Keratinocyte (primary cell): ENCODE data around the gene SCRT2. TPM values are rescaled to one million over a fixed set of nuclear protein-coding genes. Genes with fewer than 3 reads are reported as not detected.

ENCODE experiments used
- DNase-seq: peaks from one replicate; pipeline ENCODE4 v3.0.0-alpha.2; 2011; ENCODE audit warnings: low read depth, missing footprints, low spot score
- FAIRE-seq: peaks from 2 replicates; lab custom pipeline; 2011; peaks lifted over from hg19 to GRCh38; lab: Jason Lieb, UNC
- H2AFZ ChIP-seq: 2 replicates; pipeline ENCODE4 v1.6.0; 2012; ENCODE audit warnings: low read length, control low read depth, inconsistent platforms; ENCODE audit not compliant: control insufficient read depth
- H3K27ac ChIP-seq: 2 replicates; pipeline ENCODE4 v1.5.1; 2011; ENCODE audit warnings: low read length; ENCODE audit not compliant: control insufficient read depth, insufficient read depth
- H3K27me3 ChIP-seq: 3 replicates; pipeline ENCODE4 v1.6.0; 2011; ENCODE audit warnings: low read length; ENCODE audit not compliant: control insufficient read depth, insufficient read depth; ENCODE audit errors: extremely low read depth
- H3K36me3 ChIP-seq, 2 experiments: 2 replicates in 1 of 2; 3 replicates in 1 of 2; pipeline ENCODE4 v1.5.1; 2011; ENCODE audit warnings: low read length in 2 of 2, mild to moderate bottlenecking in 1 of 2; ENCODE audit not compliant: control insufficient read depth in 2 of 2, insufficient read depth in 2 of 2; ENCODE audit errors: extremely low read depth in 1 of 2
- H3K4me1 ChIP-seq: 3 replicates; pipeline ENCODE4 v1.5.1; 2011; ENCODE audit warnings: low read length; ENCODE audit not compliant: control insufficient read depth, insufficient read depth; ENCODE audit errors: extremely low read depth
- H3K4me2 ChIP-seq: 3 replicates; pipeline ENCODE4 v1.6.0; 2011; ENCODE audit warnings: low read depth, low read length; ENCODE audit not compliant: control insufficient read depth, insufficient read depth; ENCODE audit errors: extremely low read depth
- H3K4me3 ChIP-seq, 3 experiments: fragments of 200-600 bp in 1 of 3; sonication (generic) in 1 of 3; 2 replicates in 2 of 3; 3 replicates in 1 of 3; pipeline ENCODE4 v1.5.1; 2011 to 2016; ENCODE audit warnings: low read length in 3 of 3, mild to moderate bottlenecking in 3 of 3, control low read depth in 2 of 3, inconsistent platforms in 1 of 3, low read depth in 1 of 3, mixed read lengths in 1 of 3, mixed run types in 1 of 3, moderate library complexity in 1 of 3; ENCODE audit not compliant: control insufficient read depth in 2 of 3, insufficient read depth in 2 of 3; ENCODE audit errors: extremely low read depth in 1 of 3
- H3K79me2 ChIP-seq: 2 replicates; pipeline ENCODE4 v1.6.0; 2012; ENCODE audit warnings: low read length; ENCODE audit not compliant: control insufficient read depth, insufficient read depth
- H3K9ac ChIP-seq: 3 replicates; pipeline ENCODE4 v1.6.0; 2011; ENCODE audit warnings: low read length; ENCODE audit not compliant: control insufficient read depth, insufficient read depth; ENCODE audit errors: extremely low read depth
- H3K9me1 ChIP-seq: 3 replicates; pipeline ENCODE4 v1.6.0; 2011; ENCODE audit warnings: low read length; ENCODE audit not compliant: control insufficient read depth, insufficient read depth; ENCODE audit errors: extremely low read depth
- H3K9me3 ChIP-seq: 2 replicates; pipeline ENCODE4 v1.5.1; 2012; ENCODE audit warnings: low read depth, low read length; ENCODE audit not compliant: control insufficient read depth
- H4K20me1 ChIP-seq: 3 replicates; pipeline ENCODE4 v1.6.0; 2011; ENCODE audit warnings: low read length; ENCODE audit not compliant: control insufficient read depth, insufficient read depth; ENCODE audit errors: extremely low read depth
- CTCF ChIP-seq, 3 experiments: IDR thresholded peaks in 1 of 3; conservative IDR thresholded peaks in 1 of 3; optimal IDR thresholded peaks in 1 of 3; 2 replicates in 2 of 3; 3 replicates in 1 of 3; pipeline versions ENCODE3 to v1.5.1; 2011; ENCODE audit warnings: low read length in 3 of 3, mild to moderate bottlenecking in 3 of 3, moderate library complexity in 2 of 3, control low read depth in 1 of 3, inconsistent platforms in 1 of 3; ENCODE audit not compliant: insufficient read depth in 2 of 3; ENCODE audit errors: extremely low read depth in 1 of 3
- EZH2 ChIP-seq: IDR thresholded peaks from one replicate; pipeline ENCODE4 v1.6.1; 2012; ENCODE audit warnings: inconsistent platforms, mild to moderate bottlenecking, low read length, moderate library complexity
- dilution Hi-C: fragments of 300-500 bp; cut with MboI; formaldehyde crosslinking; loops from one replicate; pipeline ENCODE4 v1.7.0; 2020; ENCODE audit warnings: low sequenced_read_pairs; ENCODE audit not compliant: extremely low pct_ligation_motif_present
- polyA plus RNA-seq, 5 experiments: library from polyadenylated mRNA; depleted of rRNA in 3 of 5; stranded (reverse) in 3 of 5; stranded (forward) in 1 of 5; unstranded in 1 of 5; fragments of >200 nt; gene quantifications; 1 replicate in 1 of 5; 2 replicates in 3 of 5; 3 replicates in 1 of 5; pipeline versions ENCODE4 v1.2.1 to v1.2.3, GENCODE V29; 2011 to 2012; ENCODE audit warnings: missing spikeins in 2 of 5, low read depth in 1 of 5, low replicate concordance in 1 of 5

SCRT2 gene
- polyA plus RNA-seq, 1 donor (not counting 4 experiments of a cell fraction or from before 2014, with no cell fraction given) = not detected

- H3K27ac ChIP-seq = no peak overlapping the region
- FAIRE-seq (no peak), DNase-seq (no peak)
- no peaks in the 10 kb centered on the region for H3K9me3 ChIP-seq
- no peaks in the 10 kb centered on the region for H4K20me1 ChIP-seq
- no peaks in the 10 kb centered on the region for H3K79me2 ChIP-seq
- no peak overlapping the region for H3K9ac ChIP-seq
- no peak overlapping the region for H3K4me2 ChIP-seq
- no peaks in the 10 kb centered on the region for H3K9me1 ChIP-seq
- H2AFZ ChIP-seq = no peak overlapping the region
- peaks cover 61% of the 10 kb centered on the region for H3K27me3 ChIP-seq
- no peaks in the 10 kb centered on the region for H3K36me3 ChIP-seq
- H3K4me1 ChIP-seq = no peaks in the 10 kb centered on the region
- dilution Hi-C loops = no loop called here
- H3K4me3 ChIP-seq = no peak overlapping the region
- TF ChIP-seq EZH2 (no peak), CTCF (optimal IDR thresholded peaks at IDR 0.05 in 1 of 3, IDR thresholded peaks at IDR 0.05 in 1 of 3, conservative IDR thresholded peaks at IDR 0.05 in 1 of 3; ENCODE audit: extremely low read depth in 1 of 3, insufficient read depth in 2 of 3, low read length in 3 of 3) (no peak)
Observed at GRCh38 chr20:611843-612185, 63.8 kb downstream of the SCRT2 start.

Other genes starting within 250 kb of the SCRT2 start
- gene TBC1D20, start 213.3 kb downstream of the SCRT2 start, polyA plus RNA-seq = 24.5 to 31.1 TPM (median 29.0 TPM) in 3 replicates
- gene CSNK2A1, start 132.0 kb downstream of the SCRT2 start, polyA plus RNA-seq = 79.7 to 122 TPM (median 115 TPM) in 3 replicates
- gene TCF15, start 65.5 kb downstream of the SCRT2 start, polyA plus RNA-seq = not detected in 3 replicates
- 49.9 to 55.3 TPM (median 51.7 TPM) in 3 replicates for gene SRXN1, start 22.6 kb downstream of the SCRT2 start, polyA plus RNA-seq
- 0.55 to 1.1 TPM (median 0.84 TPM) in 3 replicates for gene SLC52A3, start 92.7 kb upstream of the SCRT2 start, polyA plus RNA-seq
- 12.3 to 15.5 TPM (median 13.2 TPM) in 3 replicates for gene FAM110A, start 157.9 kb upstream of the SCRT2 start, polyA plus RNA-seq
- not detected in 3 replicates for gene ANGPT4, start 240.5 kb upstream of the SCRT2 start, polyA plus RNA-seq